Astrocyte of the cerebellum (primary cell): Measurements from ENCODE around the gene C19orf44.
"Not testable (repeated sequence)": the region's sequence is repeated elsewhere in the genome, so short reads cannot be mapped to it uniquely, and the experiment has no call there.

Experiments used
- DNase-seq: peaks from one replicate; pipeline ENCODE4 v3.0.0-alpha.2; 2011; ENCODE audit warnings: low read depth
- H3K4me3 ChIP-seq: 2 replicates; pipeline ENCODE4 v1.5.1; 2011; ENCODE audit warnings: mild to moderate bottlenecking, low read depth, low read length, moderate library complexity
- in situ Hi-C: cut with HindIII; loops from 2 replicates; pipeline ENCODE4 v1.10.0; 2017; ENCODE audit warnings: low sequenced_read_pairs
- TF ChIP-seq, protein P1 (sequence below): IDR thresholded peaks from 2 replicates; pipeline ENCODE4 v1.5.1; 2012; ENCODE audit warnings: low read length, low read depth, moderate library complexity, mild to moderate bottlenecking; ENCODE audit errors: missing control alignments

C19orf44 gene

GRCh38 chr19:16460454-16460853 is 35.7 kb upstream of the C19orf44 start:
- in situ Hi-C loops: no loop called here
- no peak for DNase-seq
- TF ChIP-seq, protein P1, sequence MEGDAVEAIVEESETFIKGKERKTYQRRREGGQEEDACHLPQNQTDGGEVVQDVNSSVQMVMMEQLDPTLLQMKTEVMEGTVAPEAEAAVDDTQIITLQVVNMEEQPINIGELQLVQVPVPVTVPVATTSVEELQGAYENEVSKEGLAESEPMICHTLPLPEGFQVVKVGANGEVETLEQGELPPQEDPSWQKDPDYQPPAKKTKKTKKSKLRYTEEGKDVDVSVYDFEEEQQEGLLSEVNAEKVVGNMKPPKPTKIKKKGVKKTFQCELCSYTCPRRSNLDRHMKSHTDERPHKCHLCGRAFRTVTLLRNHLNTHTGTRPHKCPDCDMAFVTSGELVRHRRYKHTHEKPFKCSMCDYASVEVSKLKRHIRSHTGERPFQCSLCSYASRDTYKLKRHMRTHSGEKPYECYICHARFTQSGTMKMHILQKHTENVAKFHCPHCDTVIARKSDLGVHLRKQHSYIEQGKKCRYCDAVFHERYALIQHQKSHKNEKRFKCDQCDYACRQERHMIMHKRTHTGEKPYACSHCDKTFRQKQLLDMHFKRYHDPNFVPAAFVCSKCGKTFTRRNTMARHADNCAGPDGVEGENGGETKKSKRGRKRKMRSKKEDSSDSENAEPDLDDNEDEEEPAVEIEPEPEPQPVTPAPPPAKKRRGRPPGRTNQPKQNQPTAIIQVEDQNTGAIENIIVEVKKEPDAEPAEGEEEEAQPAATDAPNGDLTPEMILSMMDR: no peak
- no peak overlapping the region for H3K4me3 ChIP-seq

GRCh38 chr19:16461630-16462051 is 34.6 kb upstream of the C19orf44 start:
- TF ChIP-seq, protein P1: no peak
- in situ Hi-C loops: no loop called here
- H3K4me3 ChIP-seq: no peak overlapping the region
- DNase-seq: no peak

DNA sequence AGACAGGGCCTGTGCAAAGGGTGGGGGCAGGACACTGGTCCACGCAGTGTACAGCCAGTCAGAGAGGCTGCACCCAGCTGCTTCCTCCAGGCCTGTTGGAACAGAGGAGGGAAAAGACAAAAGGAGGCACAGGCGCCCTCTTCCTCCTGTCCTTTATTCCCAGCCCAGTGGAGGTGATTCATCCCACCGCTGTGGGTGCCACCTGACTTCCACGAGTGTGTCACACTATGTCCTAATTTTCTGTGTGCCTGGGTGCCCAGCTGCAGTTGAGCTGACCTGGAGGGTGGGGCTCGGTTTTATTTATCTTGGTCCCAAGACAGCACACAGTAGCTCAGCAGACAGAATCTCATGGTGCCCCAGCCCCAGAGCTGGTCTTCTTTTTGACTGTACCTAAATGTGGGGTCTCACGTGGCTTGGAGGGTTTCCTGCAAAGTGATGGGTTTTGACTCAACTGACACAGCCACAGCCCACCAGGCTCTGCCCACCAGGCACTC is 33.4 kb upstream of the C19orf44 start:
- in situ Hi-C loops: no loop called here
- no peak for DNase-seq
- TF ChIP-seq, protein P1: no peak
- no peak overlapping the region for H3K4me3 ChIP-seq

DNA sequence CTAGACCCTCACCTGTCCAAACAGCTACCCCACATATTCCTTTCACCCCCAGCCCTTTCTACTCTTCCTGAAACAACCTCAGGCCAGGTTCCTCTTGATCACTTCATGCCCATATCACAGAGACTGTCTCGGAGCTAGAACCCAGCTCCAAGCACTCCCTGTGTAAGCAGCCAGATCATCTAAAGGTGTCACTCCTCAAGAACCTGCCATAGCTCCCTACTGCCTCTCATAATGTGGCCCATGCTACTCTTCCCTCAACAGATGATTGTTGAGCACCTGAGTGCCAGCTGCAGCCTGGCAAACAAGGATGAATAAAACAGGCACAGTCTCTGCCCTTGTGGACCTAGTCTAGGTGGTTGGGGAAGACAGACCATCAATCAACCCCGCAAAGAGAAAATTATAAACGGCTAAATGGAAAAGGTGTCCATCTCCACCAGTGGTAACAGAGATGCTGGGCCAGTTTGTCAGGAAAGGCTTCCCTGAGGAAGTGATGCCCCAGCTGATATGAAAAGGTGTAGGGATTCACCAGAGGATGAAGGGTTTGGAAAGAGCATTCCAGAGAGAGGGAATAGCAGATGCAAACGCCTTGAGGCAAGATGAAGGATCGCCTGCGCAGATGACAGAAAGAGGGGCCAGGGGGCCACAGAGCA is 32.7 kb upstream of the C19orf44 start:
- no peak for DNase-seq
- no peak overlapping the region for H3K4me3 ChIP-seq
- TF ChIP-seq, protein P1: no peak
- in situ Hi-C loops: no loop called here

DNA sequence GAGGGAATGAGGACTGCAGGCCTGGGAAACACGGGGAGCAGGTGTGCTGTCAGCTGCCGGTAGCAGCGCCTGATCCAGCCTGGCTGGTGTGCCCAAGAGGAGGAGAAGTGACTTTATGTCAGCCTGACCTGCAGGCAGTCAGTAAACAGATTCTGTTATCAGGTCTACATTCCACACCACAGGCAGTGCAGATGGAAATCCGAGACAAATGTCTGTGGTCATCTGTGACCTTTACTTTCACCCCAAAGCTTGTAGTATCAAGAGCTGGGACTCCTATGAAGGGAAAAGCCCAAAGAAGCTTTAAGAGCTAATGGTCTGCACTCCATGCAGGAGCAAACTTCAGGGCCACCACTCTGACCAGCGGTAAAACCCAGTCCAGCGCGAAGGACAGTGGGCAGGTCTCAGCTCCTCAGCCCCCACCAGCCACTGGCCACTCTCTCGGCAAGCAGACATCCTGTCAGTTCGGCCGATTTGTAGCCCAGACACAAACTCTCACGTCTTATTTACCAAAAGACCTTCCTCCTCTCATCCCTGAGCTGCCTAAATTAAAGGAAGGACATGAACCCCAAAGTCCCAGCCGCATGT is 32.1 kb upstream of the C19orf44 start:
- in situ Hi-C loops: no loop called here
- no peak overlapping the region for H3K4me3 ChIP-seq
- TF ChIP-seq, protein P1: no peak
- no peak for DNase-seq

DNA sequence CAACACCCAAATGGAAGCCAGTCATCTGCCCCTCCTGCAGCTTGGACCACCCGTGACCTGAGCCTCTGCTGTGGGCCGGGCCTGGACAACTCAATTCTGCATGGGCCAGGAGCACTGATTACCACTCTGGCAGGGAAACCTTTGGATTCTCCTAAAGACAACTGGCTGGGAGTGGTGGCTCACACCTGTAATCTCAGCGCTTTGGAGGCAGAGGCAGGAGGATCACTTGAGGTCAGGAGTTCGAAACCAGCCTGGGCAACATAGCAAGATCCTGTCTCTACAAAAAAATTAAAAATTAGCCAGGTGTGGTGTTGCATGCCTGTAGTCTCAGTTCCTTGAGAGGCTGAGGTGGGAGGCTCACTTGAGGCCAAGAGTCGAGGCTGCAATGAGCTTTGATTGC is 31.0 kb upstream of the C19orf44 start:
- TF ChIP-seq, protein P1: no peak
- DNase-seq: no peak
- in situ Hi-C loops: no loop called here
- H3K4me3 ChIP-seq: no peak overlapping the region

- in situ Hi-C loops, DNase-seq, H3K4me3 ChIP-seq: not testable (repeated sequence)
These were observed 29.3 kb upstream of the C19orf44 start for GRCh38 chr19:16466802-16467427.
